D721Med (cell line): Measurements from ENCODE around the gene PAH.
"Not testable (repeated sequence)": the region's sequence is repeated elsewhere in the genome, so short reads cannot be mapped to it uniquely, and the experiment has no call there.

Experiments
- DNase-seq: peaks from one replicate; pipeline ENCODE4 v3.0.0; 2011; ENCODE audit warnings: low spot score; ENCODE audit not compliant: insufficient read length
- FAIRE-seq: peaks from 2 replicates; lab custom pipeline; 2011; peaks lifted over from hg19 to GRCh38; lab: Jason Lieb, UNC
- CTCF ChIP-seq: IDR thresholded peaks from 2 replicates; pipeline ENCODE4 v1.5.1; 2012; ENCODE audit warnings: mild to moderate bottlenecking, control low read depth; ENCODE audit not compliant: insufficient read depth; ENCODE audit errors: missing control alignments

Gene PAH

GRCh38 chr12:102833687-102834441 is 83.2 kb downstream of the PAH start:
- no peak for DNase-seq
- no peak for FAIRE-seq
- TF ChIP-seq CTCF = no peak

- not testable (repeated sequence) for DNase-seq, FAIRE-seq
These were observed 84.2 kb downstream of the PAH start for GRCh38 chr12:102832826-102833225.

GRCh38 chr12:102824218-102824835 is 92.7 kb downstream of the PAH start:
- no peak for TF ChIP-seq CTCF
- DNase-seq (no peak), FAIRE-seq (no peak)

- no peak for TF ChIP-seq CTCF
- DNase-seq (no peak), FAIRE-seq (no peak)
These were observed 95.9 kb downstream of the PAH start for GRCh38 chr12:102821149-102821548.

- FAIRE-seq (peak; percentile 70), DNase-seq (no peak)
- peak; percentile 65 for TF ChIP-seq CTCF
These were observed 100.1 kb downstream of the PAH start for GRCh38 chr12:102816816-102817434.

- DNase-seq = no peak
- no peak for FAIRE-seq
- TF ChIP-seq CTCF = no peak
These were observed 102.2 kb downstream of the PAH start for GRCh38 chr12:102814691-102815367.

- no peak for TF ChIP-seq CTCF
- DNase-seq (no peak), FAIRE-seq (no peak)
These were observed 104.7 kb downstream of the PAH start for GRCh38 chr12:102812344-102812743.
